Common myeloid progenitor, CD34-positive (primary cell): Measurements from ENCODE around the gene RTN1.
A peak's percentile ranks its signal among the peaks of the same experiment; 100 is the strongest.

Experiments used
- CTCF ChIA-PET: fragments of 350-600 bp; sonication (Branson Sonifier 250); formaldehyde crosslinking; loops from one replicate; lab custom pipeline; 2021; ENCODE audit warnings: antibody characterized with exemption; lab: Charles Lee
- POLR2A ChIA-PET: fragments of 350-600 bp; sonication (Branson Sonifier 250); formaldehyde crosslinking; loops from one replicate; lab custom pipeline; 2021; ENCODE audit warnings: antibody characterized with exemption; lab: Charles Lee
- DNase-seq, 3 donors: peaks; one replicate each; pipeline versions ENCODE4 v3.0.0 to v3.0.0-alpha.2; 2013
- H3K27ac ChIP-seq, 2 experiments: 1 replicate in 1 of 2; 2 replicates in 1 of 2; pipeline ENCODE4 v1.7.0; 2013; ENCODE audit warnings: inconsistent platforms in 2 of 2, low read length in 2 of 2, mild to moderate bottlenecking in 2 of 2, low read depth in 1 of 2, moderate library complexity in 1 of 2; ENCODE audit not compliant: severe bottlenecking in 2 of 2, insufficient read depth in 1 of 2, poor library complexity in 1 of 2
- H3K27me3 ChIP-seq, 5 experiments: replicated peaks in 2 of 5; 1 replicate in 3 of 5; 2 replicates in 2 of 5; pipeline versions ENCODE4 v1.6.1 to v1.7.0; 2013; ENCODE audit warnings: low read length in 4 of 5, mild to moderate bottlenecking in 2 of 5, moderate library complexity in 2 of 5, inconsistent platforms in 1 of 5; ENCODE audit not compliant: insufficient read depth in 5 of 5, control insufficient read depth in 4 of 5
- H3K36me3 ChIP-seq, 4 experiments: 1 replicate in 2 of 4; 2 replicates in 2 of 4; pipeline versions ENCODE4 v1.6.1 to v1.7.0; 2013; ENCODE audit warnings: low read length in 3 of 4, control low read depth in 1 of 4, mild to moderate bottlenecking in 1 of 4; ENCODE audit not compliant: control insufficient read depth in 4 of 4, insufficient read depth in 4 of 4
- H3K4me1 ChIP-seq, 4 experiments: 1 replicate in 3 of 4; 2 replicates in 1 of 4; pipeline versions ENCODE4 v1.6.1 to v1.7.1; 2013; ENCODE audit warnings: low read length in 3 of 4, mild to moderate bottlenecking in 3 of 4, control low read depth in 1 of 4, inconsistent platforms in 1 of 4, moderate library complexity in 1 of 4; ENCODE audit not compliant: control insufficient read depth in 4 of 4, insufficient read depth in 4 of 4; ENCODE audit errors: control extremely low read depth in 1 of 4
- H3K4me3 ChIP-seq, 7 experiments: 1 replicate in 4 of 7; 2 replicates in 3 of 7; pipeline versions ENCODE4 v1.5.1 to v1.7.0; 2013; ENCODE audit warnings: mild to moderate bottlenecking in 7 of 7, low read length in 6 of 7, moderate library complexity in 6 of 7, inconsistent platforms in 2 of 7, low read depth in 2 of 7, control low read depth in 1 of 7; ENCODE audit not compliant: insufficient read depth in 4 of 7, control insufficient read depth in 1 of 7; ENCODE audit errors: extremely low read depth in 1 of 7
- H3K9me3 ChIP-seq, 5 experiments: 1 replicate in 4 of 5; 2 replicates in 1 of 5; pipeline versions ENCODE4 v1.6.1 to v1.7.1; 2013; ENCODE audit warnings: low read length in 4 of 5, mild to moderate bottlenecking in 2 of 5, inconsistent platforms in 1 of 5, low read depth in 1 of 5, moderate library complexity in 1 of 5; ENCODE audit not compliant: control insufficient read depth in 4 of 5, insufficient read depth in 2 of 5; ENCODE audit errors: control extremely low read depth in 1 of 5
- WGBS: methylation state at CpG from one replicate; pipeline ENCODE4 v1.1.5; 2013; ENCODE audit not compliant: insufficient coverage; 5-methylcytosine and 5-hydroxymethylcytosine counted together

Gene RTN1

DNA sequence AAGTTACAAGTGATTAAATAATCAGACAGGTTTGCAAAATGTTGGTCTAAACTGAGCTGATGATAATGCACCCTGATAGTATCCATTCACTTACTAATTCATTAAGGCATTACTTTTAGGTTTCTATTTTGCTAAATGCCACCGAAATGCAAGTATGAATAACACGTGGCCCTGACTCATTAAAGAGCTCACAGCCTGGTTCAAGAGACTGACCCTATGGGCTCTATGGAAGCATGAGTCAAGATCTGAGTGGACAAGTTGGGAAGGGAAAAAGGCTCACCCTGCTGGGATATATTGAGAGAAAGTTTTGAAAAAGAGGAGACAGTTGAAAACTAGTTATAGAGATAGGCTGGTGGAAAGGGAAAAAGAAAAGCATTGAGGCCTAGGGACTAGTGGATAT is 34.6 kb upstream of the RTN1 start:
- DNase-seq: no peak
- no peaks in the 10 kb centered on the region for H3K36me3 ChIP-seq
- ChIA-PET CTCF (interaction anchor here (1.1 kb wide), 1 partner anchor 398 kb away, joined by 4 read pairs; no protein-coding TSS in a partner anchor), POLR2A (no interaction called here)
- peaks cover 0 to 2% (median 0%) of the 10 kb centered on the region in 4 experiments for H3K4me1 ChIP-seq
- WGBS: 94% methylated on average over 2 of the region's 2 CpGs
- H3K9me3 ChIP-seq: peaks cover 0 to 3% (median 0%) of the 10 kb centered on the region in 5 experiments
- H3K27ac ChIP-seq: no peak overlapping the region
- H3K4me3 ChIP-seq: no peak overlapping the region
- no peaks in the 10 kb centered on the region for H3K27me3 ChIP-seq

DNA sequence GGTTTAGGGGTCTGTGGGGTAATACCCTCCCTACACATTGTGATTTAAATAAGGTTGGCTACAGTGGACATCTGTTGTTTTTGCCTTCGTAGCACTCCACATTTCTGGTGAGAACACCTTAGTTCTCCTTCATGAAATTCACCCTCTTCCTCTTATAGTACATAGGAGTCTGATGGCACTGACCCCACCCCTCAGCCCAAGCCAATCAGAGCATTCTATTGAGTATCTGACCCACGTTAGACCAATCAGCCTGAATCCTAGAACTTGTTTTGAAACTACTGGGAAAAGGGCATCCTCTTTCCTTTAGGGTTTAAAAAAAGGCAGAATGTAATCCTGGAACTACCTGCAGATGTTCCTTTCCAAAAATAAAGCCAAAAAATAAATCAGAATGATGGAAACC is 33.6 kb upstream of the RTN1 start:
- Histone ChIP-seq H3K27ac (no peak overlapping the region), H3K4me1 (peaks cover 0 to 2% (median 0%) of the 10 kb centered on the region in 4 experiments), H3K27me3 (no peaks in the 10 kb centered on the region), H3K36me3 (no peaks in the 10 kb centered on the region), H3K4me3 (no peak overlapping the region), H3K9me3 (peaks cover 0 to 3% (median 0%) of the 10 kb centered on the region in 5 experiments)
- no peak for DNase-seq
- POLR2A ChIA-PET: no interaction called here
- CTCF ChIA-PET: no interaction called here
- no CpG with 5 or more reads among the region's 2 CpGs for WGBS

DNA sequence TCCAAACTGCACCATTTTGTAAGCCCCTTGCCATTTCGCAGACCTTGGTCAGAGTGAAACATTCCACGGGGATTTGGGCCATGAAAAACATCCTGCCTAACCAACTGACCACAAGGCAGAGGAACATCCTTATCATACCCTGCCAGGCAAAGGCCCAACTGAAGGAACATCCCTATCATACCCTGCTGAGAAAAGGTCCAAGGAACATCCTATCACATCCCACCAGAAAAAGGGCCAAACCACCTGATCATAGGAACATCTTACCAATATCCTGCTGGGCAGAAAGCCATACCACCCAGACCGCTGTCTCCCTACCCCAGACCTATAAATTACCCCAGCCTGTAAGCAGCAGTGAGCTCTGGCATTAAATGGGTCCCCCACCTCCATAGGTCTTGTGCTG is 30.0 kb upstream of the RTN1 start:
- no peak overlapping the region for H3K4me3 ChIP-seq
- WGBS: 66% methylated on average over 2 of the region's 3 CpGs
- CTCF ChIA-PET: interaction anchor here (1.0 to 7.3 kb wide), 3 partner anchors 10 to 390 kb away, joined by 3 to 39 read pairs (median 3); no protein-coding TSS in a partner anchor

DNA sequence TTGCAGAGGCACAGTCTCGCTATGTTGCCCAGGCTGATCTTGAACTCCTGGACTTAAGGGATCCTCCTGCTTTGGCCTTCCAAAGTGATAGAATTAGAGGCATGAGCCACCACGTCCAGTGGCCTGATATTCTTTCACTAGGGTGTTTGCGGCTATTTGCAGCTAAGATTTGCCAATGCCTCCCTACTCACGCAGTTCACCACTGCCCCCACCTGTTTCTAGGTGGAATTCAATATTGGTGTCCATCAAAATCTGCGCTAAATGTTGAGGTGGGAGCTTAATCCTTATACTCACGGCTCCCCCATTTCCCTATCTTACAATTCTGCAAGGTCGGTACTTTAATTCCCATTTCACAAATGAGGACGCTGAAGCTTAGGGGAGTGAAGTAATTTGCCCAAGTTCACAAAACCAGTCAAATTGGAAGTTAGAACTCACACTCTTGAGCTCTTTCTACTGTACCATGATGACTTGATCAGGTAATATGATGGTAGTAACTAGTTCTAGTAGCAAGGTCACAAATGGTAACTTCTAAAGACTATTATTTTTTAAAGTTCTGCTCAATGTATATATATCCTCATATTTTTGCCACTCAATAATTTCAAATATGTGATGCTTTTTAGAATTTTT is 27.3 kb upstream of the RTN1 start:
- H3K9me3 ChIP-seq: peaks cover 0 to 3% (median 0%) of the 10 kb centered on the region in 5 experiments
- ChIA-PET CTCF (interaction anchor here (0.6 to 7.3 kb wide), 21 partner anchors 9 to 391 kb away, joined by 3 to 39 read pairs (median 4); partner anchors contain the start of genes CCDC175 and RTN1), POLR2A (no interaction called here)
- H3K36me3 ChIP-seq: no peaks in the 10 kb centered on the region
- 41% methylated on average over 3 of the region's 8 CpGs for WGBS
- DNase-seq: peak; percentile 50 to 70 (median 65)
- H3K27ac ChIP-seq: no peak overlapping the region
- peaks cover 0 to 4% (median 0%) of the 10 kb centered on the region in 4 experiments for H3K4me1 ChIP-seq
- H3K27me3 ChIP-seq: peaks cover 0 to 2% (median 0%) of the 10 kb centered on the region in 5 experiments
- H3K4me3 ChIP-seq: no peak overlapping the region

More for the DNA sequence above, 30.0 kb upstream of the RTN1 start:
- POLR2A ChIA-PET: no interaction called here
- no peak for DNase-seq
- Histone ChIP-seq H3K36me3 (no peaks in the 10 kb centered on the region), H3K4me1 (peaks cover 0 to 4% (median 0%) of the 10 kb centered on the region in 4 experiments), H3K27me3 (peaks cover 0 to 2% (median 0%) of the 10 kb centered on the region in 5 experiments), H3K9me3 (peaks cover 0 to 3% (median 0%) of the 10 kb centered on the region in 5 experiments), H3K27ac (no peak overlapping the region)

DNA sequence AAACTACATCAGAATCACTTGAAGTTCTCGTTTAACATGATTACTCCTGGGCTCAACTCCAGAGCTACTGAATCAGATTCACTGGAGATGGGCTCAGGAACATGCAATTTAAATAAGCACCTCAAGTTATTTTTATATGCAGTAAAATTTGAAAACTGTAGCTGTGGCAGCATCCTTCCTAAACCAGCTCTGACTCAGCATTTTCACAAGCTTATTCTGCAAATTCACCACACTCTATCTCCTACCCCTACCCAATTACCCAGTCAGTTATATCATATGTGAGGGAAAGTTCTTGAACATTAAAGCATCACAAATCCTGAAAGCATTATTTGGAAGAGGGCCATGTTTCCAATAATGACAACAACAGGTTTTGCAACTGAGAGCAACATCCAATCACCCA is 25.1 kb upstream of the RTN1 start:
- peaks cover 0 to 3% (median 0%) of the 10 kb centered on the region in 4 experiments for H3K4me1 ChIP-seq
- DNase-seq: peak in 2 of 3 donors; percentile 51 to 60
- H3K27ac ChIP-seq: no peak overlapping the region
- ChIA-PET POLR2A (no interaction called here), CTCF (interaction anchor here (0.7 to 7.3 kb wide), 5 partner anchors 11 to 386 kb away, joined by 3 to 39 read pairs (median 3); no protein-coding TSS in a partner anchor)
- 0% methylated on average over 1 of the region's 1 CpG for WGBS
- H3K36me3 ChIP-seq: no peaks in the 10 kb centered on the region
- no peak overlapping the region for H3K4me3 ChIP-seq
- H3K27me3 ChIP-seq: peaks cover 0 to 2% (median 0%) of the 10 kb centered on the region in 5 experiments
- H3K9me3 ChIP-seq: no peaks in the 10 kb centered on the region

DNA sequence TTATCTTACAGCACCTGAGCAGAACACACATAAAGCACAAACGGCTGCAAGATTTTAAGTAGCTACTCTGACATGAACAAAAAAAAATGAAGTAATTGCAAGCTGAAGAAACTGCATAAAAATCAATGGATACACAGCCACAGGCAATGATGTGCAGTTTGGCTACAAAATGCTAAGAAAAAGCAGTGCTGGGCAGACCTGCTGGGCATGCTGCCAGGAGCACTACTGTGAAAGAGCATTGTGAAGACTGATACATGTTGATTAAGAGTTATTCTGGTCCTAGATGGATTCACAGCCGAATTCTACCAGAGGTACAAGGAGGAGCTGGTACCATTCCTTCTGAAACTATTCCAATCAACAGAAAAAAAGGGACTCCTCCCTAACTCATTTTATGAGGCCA is 20.1 kb upstream of the RTN1 start:
- no peaks in the 10 kb centered on the region for H3K4me1 ChIP-seq
- no peak overlapping the region for H3K4me3 ChIP-seq
- DNase-seq: no peak
- no peak overlapping the region for H3K27ac ChIP-seq
- H3K9me3 ChIP-seq: no peaks in the 10 kb centered on the region
- no CpG with 5 or more reads among the region's 2 CpGs for WGBS
- H3K36me3 ChIP-seq: no peaks in the 10 kb centered on the region
- CTCF ChIA-PET: interaction anchor here (1.1 kb wide), 1 partner anchor 10 kb away, joined by 3 read pairs; no protein-coding TSS in a partner anchor
- POLR2A ChIA-PET: no interaction called here
- peaks cover 0 to 3% (median 0%) of the 10 kb centered on the region in 5 experiments for H3K27me3 ChIP-seq

DNA sequence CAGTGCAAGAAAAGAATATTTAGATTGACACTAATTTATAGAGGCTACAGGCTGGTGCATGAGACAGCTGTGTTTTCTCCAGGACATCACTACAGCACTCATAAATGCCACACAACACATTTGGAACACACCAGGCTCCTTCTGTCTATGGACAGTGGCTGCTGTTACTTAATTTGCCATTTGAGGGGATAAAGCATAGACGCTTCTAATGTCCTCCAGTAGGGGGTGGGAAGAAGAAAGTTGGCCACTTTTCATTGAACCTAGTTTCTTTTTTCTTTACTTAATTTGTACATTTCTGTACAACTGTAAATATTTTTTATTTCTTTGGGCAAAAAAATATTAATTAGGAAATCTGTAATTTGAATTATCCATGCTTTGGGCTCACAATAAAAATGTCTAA is 12.4 kb upstream of the RTN1 start:
- no CpG with 5 or more reads among the region's 1 CpG for WGBS
- H3K4me1 ChIP-seq: no peaks in the 10 kb centered on the region
- CTCF ChIA-PET: interaction anchor here (0.8 to 1.3 kb wide), 3 partner anchors 12 to 17 kb away, joined by 3 read pairs; partner anchors contain the start of gene RTN1

More for the DNA sequence above, 12.4 kb upstream of the RTN1 start:
- Histone ChIP-seq H3K27ac (no peak overlapping the region), H3K4me3 (no peak overlapping the region), H3K27me3 (no peaks in the 10 kb centered on the region), H3K36me3 (no peaks in the 10 kb centered on the region), H3K9me3 (peaks cover 0 to 2% (median 0%) of the 10 kb centered on the region in 5 experiments)
- POLR2A ChIA-PET: no interaction called here
- peak in 1 of 3 donors; percentile 33 for DNase-seq
